Endometrial microvascular endothelial cells (primary cell): Measurements from ENCODE around the gene CAMK1D. TPM values are rescaled to one million over a fixed set of nuclear protein-coding genes. Genes with fewer than 3 reads are reported as not detected.
"Not testable (repeated sequence)": the region's sequence is repeated elsewhere in the genome, so short reads cannot be mapped to it uniquely, and the experiment has no call there.

ENCODE experiments used
- in situ Hi-C: cut with HindIII; loops from 2 replicates; pipeline ENCODE4 v1.10.0; 2017; ENCODE audit warnings: low sequenced_read_pairs, low pct_unique_long_range_greater_than_20kb; ENCODE audit errors: inconsistent ontology term
- total RNA-seq: library from RNA; depleted of rRNA; stranded (reverse); fragments of >200 nt; gene quantifications from one replicate; pipeline ENCODE4 v1.2.3, GENCODE V29; 2015; ENCODE audit errors: inconsistent ontology term

CAMK1D gene
- total RNA-seq, result 0.37 TPM

DNA sequence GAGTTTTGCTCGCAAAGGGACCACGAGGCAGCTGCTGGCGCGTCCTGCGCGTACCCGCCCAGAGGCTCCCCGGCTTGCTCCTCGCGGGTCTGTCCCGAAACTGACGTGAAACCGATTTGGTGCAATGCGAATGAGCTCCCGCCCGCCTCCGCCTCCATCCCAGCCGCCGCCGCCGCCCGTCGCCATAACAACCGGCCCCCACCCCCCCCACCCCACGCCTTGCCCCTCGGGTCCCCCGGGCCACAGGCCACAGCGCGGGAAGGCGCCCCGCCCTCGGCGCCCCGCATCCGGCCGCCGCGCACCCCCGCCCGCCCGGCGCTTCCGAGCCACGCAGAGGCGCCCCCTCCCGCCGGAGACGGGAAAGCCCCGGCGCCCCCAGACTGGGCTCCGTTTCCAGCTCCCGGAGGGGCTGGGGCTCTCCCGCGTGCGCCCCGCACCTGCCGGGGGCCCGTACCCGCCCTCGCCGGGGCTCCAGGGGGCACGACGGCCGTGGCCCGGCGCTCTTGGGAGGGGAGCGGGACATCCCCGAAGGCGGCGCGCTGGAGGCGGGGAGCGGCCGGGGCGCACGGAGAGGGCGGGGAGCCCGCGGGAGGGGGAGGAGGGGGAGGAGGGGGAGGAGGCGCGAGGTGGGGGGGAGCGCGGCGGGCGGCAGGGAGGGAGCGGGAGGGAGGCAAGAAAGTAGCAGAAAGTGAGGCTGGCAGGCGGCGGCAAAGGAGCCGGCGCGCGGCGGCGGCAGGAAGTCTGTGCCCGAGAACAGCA, at the start of gene CAMK1D:
Gene CAMK1D (plus strand): TSS at position 678 of the 759 bp plus-strand sequence.
- in situ Hi-C loops, result no loop called here

GRCh38 chr10:12301036-12301435, 48.3 kb upstream of the CAMK1D start:
- in situ Hi-C loops, result not testable (repeated sequence)

- in situ Hi-C loops, result no loop called here
Observed at GRCh38 chr10:12308057-12308456, 41.3 kb upstream of the CAMK1D start.

GRCh38 chr10:12308736-12309375, 40.5 kb upstream of the CAMK1D start:
- in situ Hi-C loops, result no loop called here

- in situ Hi-C loops, result not testable (repeated sequence)
Observed at GRCh38 chr10:12309783-12310182, 39.6 kb upstream of the CAMK1D start.

DNA sequence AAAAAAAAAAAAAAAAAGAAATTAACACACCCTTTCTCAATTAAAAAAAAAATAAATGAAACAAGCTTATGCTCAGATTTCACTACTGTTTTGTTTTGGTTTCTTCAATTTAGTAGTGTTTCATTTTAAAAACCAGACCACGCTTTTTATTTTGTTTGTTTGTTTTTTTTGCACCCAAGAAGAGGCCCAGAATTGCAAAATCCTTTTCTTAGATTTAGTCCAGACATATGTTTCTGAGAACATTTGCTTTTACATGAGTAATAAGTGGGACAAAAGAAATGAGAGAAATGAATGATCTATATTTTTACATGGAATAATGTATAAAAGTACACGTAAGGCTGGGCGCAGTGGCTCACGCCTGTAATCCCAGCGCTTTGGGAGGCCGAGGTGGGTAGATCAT, 34.5 kb upstream of the CAMK1D start:
- in situ Hi-C loops, result no loop called here

DNA sequence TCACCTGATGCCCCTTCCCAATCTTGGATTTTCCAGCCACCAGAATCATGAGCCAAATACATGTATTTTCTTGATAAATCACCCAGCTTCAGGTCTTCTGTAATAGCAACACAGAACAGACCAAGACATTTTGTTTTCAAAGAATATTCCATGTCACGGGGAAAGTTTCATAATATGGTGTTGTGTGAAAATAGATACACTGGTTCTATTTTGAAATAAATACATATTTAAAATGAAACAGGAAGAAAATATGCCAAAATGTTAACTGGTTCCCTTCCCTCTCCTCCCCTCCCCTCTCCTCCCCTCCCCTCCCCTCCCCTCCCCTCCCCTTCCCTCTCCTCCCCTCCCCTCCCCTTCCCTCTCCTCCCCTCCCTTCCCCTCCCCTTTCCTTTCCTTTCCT, 30.3 kb upstream of the CAMK1D start:
- in situ Hi-C loops, result no loop called here

DNA sequence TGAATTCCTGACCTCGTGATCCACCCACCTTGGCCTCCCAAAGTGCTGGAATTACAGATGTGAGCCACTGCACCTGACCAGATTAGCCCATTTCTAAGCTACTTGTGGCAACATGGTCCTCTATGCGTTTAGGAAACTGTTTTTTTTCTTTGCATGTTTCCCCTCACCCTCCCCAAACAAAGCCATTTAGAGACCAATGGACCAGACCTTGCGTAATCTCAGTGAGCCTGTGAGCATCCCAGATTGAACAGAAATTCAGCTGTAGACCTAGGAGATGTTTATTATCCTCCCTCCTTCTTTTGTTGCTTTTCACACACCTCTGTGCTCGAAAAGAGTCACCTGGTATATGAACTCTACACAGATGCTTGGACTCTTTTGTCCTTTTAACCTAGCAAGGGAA, 28.5 kb upstream of the CAMK1D start:
- in situ Hi-C loops, result no loop called here

GRCh38 chr10:12321641-12322040, 27.7 kb upstream of the CAMK1D start:
- in situ Hi-C loops, result no loop called here

GRCh38 chr10:12322583-12323131, 26.7 kb upstream of the CAMK1D start:
- in situ Hi-C loops, result no loop called here

DNA sequence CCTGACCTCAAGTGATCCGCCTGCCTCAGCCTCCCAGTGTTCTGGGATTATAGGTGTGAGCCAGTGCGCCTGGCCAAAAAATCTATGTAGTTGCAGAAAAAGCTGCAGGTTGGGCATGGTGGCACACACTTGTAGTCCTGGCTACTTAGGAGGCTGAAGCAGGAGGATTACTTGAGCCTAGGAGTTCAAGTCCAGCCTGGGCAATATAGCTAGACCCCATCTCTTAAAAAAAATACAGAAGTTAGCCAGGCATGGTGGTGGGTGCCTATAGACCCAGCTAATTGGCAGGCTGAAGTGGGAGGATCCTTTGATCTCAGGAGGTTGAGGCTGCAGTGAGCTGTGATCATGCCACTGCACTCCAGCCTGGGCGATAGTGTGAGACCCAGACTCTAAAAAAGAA, 24.8 kb upstream of the CAMK1D start:
- in situ Hi-C loops, result no loop called here

DNA sequence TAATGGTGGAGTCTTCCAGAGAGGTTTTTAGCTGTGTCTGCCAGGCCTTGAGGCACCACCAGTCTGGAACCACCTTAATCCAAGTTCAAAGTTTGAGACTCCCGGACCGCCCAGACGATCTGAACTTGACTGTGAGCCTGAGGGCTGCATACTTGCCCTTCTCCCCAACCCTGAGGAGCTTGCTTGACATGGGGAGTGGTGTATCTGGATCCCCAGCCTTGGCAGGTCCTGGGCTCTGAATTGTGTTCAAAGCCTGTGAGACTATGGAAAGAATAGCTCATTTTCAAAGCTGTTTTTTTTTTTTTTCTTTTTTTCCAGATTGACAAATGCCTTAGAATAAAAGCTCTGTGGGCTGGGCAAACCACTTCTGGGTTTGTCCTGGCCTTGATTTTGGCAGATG, 22.3 kb upstream of the CAMK1D start:
- in situ Hi-C loops, result no loop called here

DNA sequence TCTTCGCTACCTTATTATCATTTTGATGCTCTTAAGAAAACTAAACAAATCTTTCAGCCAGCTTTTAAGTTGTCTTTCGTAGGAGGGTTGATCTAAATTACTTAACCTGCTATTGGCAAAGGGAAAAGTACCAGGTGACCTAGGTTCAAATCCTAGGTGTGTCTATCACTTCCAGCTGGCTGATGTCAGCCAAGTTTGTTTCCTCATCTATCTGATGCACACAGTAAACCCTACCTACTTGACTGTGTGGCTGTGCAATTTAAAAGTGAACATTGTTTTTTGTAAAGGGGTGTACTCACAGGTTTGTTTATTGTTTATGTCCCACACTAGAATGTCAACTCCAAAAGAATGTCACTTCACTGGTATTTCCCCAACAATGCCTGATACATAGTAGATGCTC, 21.9 kb upstream of the CAMK1D start:
- in situ Hi-C loops, result no loop called here

DNA sequence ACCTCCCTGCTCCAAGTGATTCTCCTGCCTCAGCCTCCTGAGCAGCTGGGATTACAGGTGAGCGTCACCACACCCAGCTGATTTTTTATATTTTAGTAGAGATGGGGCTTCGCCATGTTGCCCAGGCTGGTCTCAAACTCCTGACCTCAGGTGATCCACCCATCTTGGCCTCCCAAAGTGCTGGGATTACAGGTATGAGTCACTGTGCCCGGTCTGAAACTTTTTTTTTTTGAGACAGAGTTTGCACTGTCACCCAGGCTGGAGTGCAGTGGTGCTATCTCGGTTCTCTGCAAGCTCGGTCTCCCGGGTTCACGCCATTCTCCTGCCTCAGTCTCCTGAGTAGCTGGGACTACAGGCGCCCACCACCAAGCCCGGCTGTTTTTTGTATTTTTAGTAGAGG, 21.0 kb upstream of the CAMK1D start:
- in situ Hi-C loops, result not testable (repeated sequence)

GRCh38 chr10:12332572-12333379, 16.6 kb upstream of the CAMK1D start:
- in situ Hi-C loops, result no loop called here

DNA sequence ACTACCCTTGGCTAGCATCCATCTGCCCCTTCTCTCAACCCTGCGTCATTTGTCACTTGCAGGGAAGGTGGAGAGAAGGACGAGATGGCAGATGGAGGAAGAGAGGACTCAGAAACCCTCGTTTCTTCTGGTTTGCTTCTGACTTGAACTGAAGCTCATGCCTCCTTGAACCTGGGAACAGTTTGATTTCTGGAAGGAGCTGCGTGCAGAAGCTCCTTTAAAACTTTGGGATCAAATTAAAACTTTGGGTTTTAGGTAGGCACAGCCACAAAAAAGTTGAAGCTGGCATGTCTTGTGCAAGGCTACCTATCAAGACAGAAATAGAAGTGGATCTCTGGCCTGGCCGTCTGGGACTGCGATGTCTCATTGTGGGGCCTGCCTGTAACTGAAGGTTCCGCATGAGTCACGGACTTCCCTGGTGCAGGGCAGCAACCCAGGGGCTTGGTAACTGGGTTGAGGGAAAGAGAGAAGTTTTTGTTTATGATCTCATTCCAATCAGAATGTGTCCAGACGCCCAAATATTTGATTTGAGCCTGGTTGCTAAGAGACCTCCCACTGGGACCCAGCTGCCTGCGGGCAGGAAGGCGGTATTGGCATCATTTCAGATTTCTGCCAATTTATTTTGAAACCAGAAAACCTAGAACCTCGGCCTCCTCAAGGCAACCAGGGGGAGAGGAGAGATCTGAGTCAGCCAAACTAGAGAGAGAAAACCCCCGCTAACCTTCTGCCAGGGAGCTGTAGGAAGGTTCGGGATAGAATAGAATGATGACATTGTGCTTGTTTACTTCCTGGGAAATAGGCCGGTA, 15.8 kb upstream of the CAMK1D start:
- in situ Hi-C loops, result no loop called here

DNA sequence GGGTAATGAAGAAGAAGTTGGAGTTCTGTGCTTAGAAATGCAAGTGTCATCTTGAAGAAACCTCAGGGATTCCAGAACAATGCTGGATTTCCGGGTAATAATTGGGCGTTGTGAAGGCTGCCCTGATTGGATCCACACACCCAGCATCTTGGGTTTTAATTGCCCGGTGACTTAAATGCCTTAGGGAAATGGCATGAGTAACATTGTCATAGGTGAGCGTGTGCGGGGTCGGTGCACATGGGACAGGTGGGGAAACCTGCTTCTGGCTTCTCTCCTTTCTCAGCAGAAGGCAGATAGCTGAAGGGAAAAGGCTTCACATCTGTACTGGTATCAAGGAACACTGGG, 15.2 kb upstream of the CAMK1D start:
- in situ Hi-C loops, result no loop called here

DNA sequence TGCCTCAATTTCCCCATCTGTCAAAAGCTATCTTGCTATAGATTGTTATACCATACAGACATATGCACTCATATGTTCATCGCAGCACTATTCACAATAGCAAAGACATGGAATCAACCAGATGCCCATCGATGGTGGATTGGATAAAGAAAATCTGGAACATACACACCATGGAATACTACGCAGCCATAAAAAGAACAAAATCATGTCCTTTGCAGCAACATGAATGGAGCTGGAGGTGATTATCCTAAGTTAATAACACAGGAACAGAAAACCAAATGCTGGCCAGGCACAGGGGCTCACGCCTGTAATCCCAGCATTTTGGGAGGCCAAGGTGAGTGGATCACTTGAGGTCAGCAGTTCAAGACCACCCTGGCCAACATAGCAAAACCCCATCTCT, 14.2 kb upstream of the CAMK1D start:
- in situ Hi-C loops, result not testable (repeated sequence)
